Endothelial cell of umbilical vein (primary cell): Measurements from ENCODE around the gene TNFRSF11A. TPM values are rescaled to one million over a fixed set of nuclear protein-coding genes. Genes with fewer than 3 reads are reported as not detected.

ENCODE experiments used
- BruUV-seq: library from RNA; stranded (reverse); fragments of 400-500 nt; replicated peaks from 2 replicates; lab custom pipeline; 2021; lab: Mats Ljungman, UMichigan
- CTCF ChIA-PET: fragments of 300-600, 350-600 bp; sonication (Branson Sonifier 250); formaldehyde crosslinking; loops from one replicate; lab custom pipeline; 2021; ENCODE audit warnings: antibody characterized with exemption, inconsistent platforms; lab: Charles Lee
- POLR2A ChIA-PET: fragments of 300-600, 350-600 bp; sonication (Branson Sonifier 250); formaldehyde crosslinking; loops from one replicate; lab custom pipeline; 2021; ENCODE audit warnings: antibody characterized with exemption, inconsistent platforms; lab: Charles Lee
- DNase-seq: peaks from one replicate; pipeline ENCODE4 v3.0.0-alpha.2; 2011; ENCODE audit warnings: low read depth, low spot score
- FAIRE-seq: peaks from 2 replicates; lab custom pipeline; 2011; peaks lifted over from hg19 to GRCh38; lab: Jason Lieb, UNC
- H2AFZ ChIP-seq: 2 replicates; pipeline ENCODE4 v1.6.0; 2012; ENCODE audit warnings: low read depth, low read length, control low read depth, inconsistent platforms
- H3K27ac ChIP-seq: 2 replicates; pipeline ENCODE4 v1.5.1; 2011; ENCODE audit warnings: low read depth, mild to moderate bottlenecking, control low read depth, low read length, moderate library complexity; ENCODE audit not compliant: insufficient read depth
- H3K27me3 ChIP-seq, 2 experiments: 2 replicates each; pipeline versions ENCODE4 v1.6.0 to v1.6.1; 2011; ENCODE audit warnings: low read length in 2 of 2, mixed read lengths in 1 of 2; ENCODE audit not compliant: control insufficient read depth in 2 of 2, insufficient read depth in 2 of 2
- H3K36me3 ChIP-seq, 2 experiments: 2 replicates in 1 of 2; 3 replicates in 1 of 2; pipeline ENCODE4 v1.5.1; 2011; ENCODE audit warnings: low read length in 2 of 2, mild to moderate bottlenecking in 1 of 2, moderate library complexity in 1 of 2; ENCODE audit not compliant: control insufficient read depth in 2 of 2, insufficient read depth in 2 of 2; ENCODE audit errors: extremely low read depth in 1 of 2
- H3K4me1 ChIP-seq: 3 replicates; pipeline ENCODE4 v1.5.1; 2011; ENCODE audit warnings: mild to moderate bottlenecking, low read length; ENCODE audit not compliant: control insufficient read depth, insufficient read depth; ENCODE audit errors: extremely low read depth
- H3K4me2 ChIP-seq: 2 replicates; pipeline ENCODE4 v1.6.1; 2011; ENCODE audit warnings: low read length, control low read depth, mixed read lengths; ENCODE audit not compliant: insufficient read depth
- H3K4me3 ChIP-seq, 3 experiments: fragments of 200-600 bp in 1 of 3; sonication (generic), shearing (Covaris generic) in 1 of 3; replicated peaks in 1 of 3; 2 replicates each; pipeline ENCODE4 v1.5.1; 2011 to 2016; ENCODE audit warnings: control low read depth in 3 of 3, low read length in 3 of 3, mild to moderate bottlenecking in 2 of 3, inconsistent platforms in 1 of 3, low read depth in 1 of 3, moderate library complexity in 1 of 3; ENCODE audit not compliant: insufficient read depth in 1 of 3
- H3K79me2 ChIP-seq: 2 replicates; pipeline ENCODE4 v1.6.0; 2012; ENCODE audit warnings: low read length, inconsistent platforms; ENCODE audit not compliant: control insufficient read depth, insufficient read depth
- H3K9ac ChIP-seq: replicated peaks from 2 replicates; pipeline ENCODE3; 2011; ENCODE audit warnings: low read length, control low read depth; ENCODE audit not compliant: insufficient read depth; ENCODE audit errors: extremely low read depth
- H3K9me1 ChIP-seq: replicated peaks from 3 replicates; pipeline ENCODE4 v1.6.0; 2011; ENCODE audit warnings: mild to moderate bottlenecking, low read length; ENCODE audit not compliant: control insufficient read depth, insufficient read depth; ENCODE audit errors: extremely low read depth
- H3K9me3 ChIP-seq: replicated peaks from 2 replicates; pipeline ENCODE4 v1.5.1; 2012; ENCODE audit warnings: low read length, inconsistent platforms; ENCODE audit not compliant: control insufficient read depth, insufficient read depth
- H4K20me1 ChIP-seq: replicated peaks from 2 replicates; pipeline ENCODE3; 2011; ENCODE audit warnings: mild to moderate bottlenecking, low read length; ENCODE audit not compliant: control insufficient read depth, insufficient read depth; ENCODE audit errors: extremely low read depth
- EZH2 ChIP-seq: IDR thresholded peaks from 2 replicates; pipeline ENCODE4 v1.6.1; 2012; ENCODE audit warnings: borderline replicate concordance, low read depth, mild to moderate bottlenecking, moderate library complexity, low read length, inconsistent platforms; ENCODE audit not compliant: severe bottlenecking
- FOS ChIP-seq: IDR thresholded peaks from 2 replicates; pipeline ENCODE4 v1.6.1; 2011; ENCODE audit warnings: mild to moderate bottlenecking, low read length, moderate library complexity, borderline replicate concordance; ENCODE audit not compliant: insufficient read depth
- GATA2 ChIP-seq: IDR thresholded peaks from 2 replicates; pipeline ENCODE4 v1.7.0; 2011; ENCODE audit warnings: low read depth, mild to moderate bottlenecking, moderate library complexity, mixed read lengths, low read length; ENCODE audit not compliant: insufficient read length, insufficient read depth
- JUN ChIP-seq: IDR thresholded peaks from 2 replicates; pipeline ENCODE4 v1.6.1; 2011; ENCODE audit warnings: borderline replicate concordance, low read depth; ENCODE audit not compliant: insufficient read length, insufficient read depth
- MYC ChIP-seq: IDR thresholded peaks from one replicate; pipeline ENCODE4 v1.6.1; 2011; ENCODE audit warnings: mild to moderate bottlenecking, low read depth, low read length
- POLR2A ChIP-seq: IDR thresholded peaks from 2 replicates; pipeline ENCODE4 v1.6.1; 2012; ENCODE audit warnings: low read depth, mild to moderate bottlenecking, control low read depth, low read length
- POLR2AphosphoS5 ChIP-seq: IDR thresholded peaks from 2 replicates; pipeline ENCODE4 v1.6.1; 2012; ENCODE audit warnings: low read depth, mild to moderate bottlenecking, control low read depth, low read length, moderate library complexity; ENCODE audit not compliant: insufficient read depth
- dilution Hi-C: fragments of 300-500 bp; cut with MboI; formaldehyde crosslinking; loops from one replicate; pipeline ENCODE4 v1.15.0; 2019; ENCODE audit warnings: low sequenced_read_pairs; ENCODE audit not compliant: extremely low pct_ligation_motif_present
- intact Hi-C: fragments of 100-400 bp; cut with micrococcal nuclease; formaldehyde crosslinking; loops from one replicate; pipeline ENCODE4 v1.10.0; 2022
- polyA plus RNA-seq, 4 experiments: library from polyadenylated mRNA; depleted of rRNA in 3 of 4; stranded (reverse) in 3 of 4; unstranded in 1 of 4; fragments of >200 nt; gene quantifications; 2 replicates each; pipeline versions ENCODE4 v1.2.1 to v1.2.3, GENCODE V29; 2011 to 2012; ENCODE audit warnings: missing spikeins in 1 of 4
- total RNA-seq: library from RNA; stranded (reverse); gene quantifications from 2 replicates; pipeline ENCODE4 v1.2.3, GENCODE V29; 2021
- TF ChIP-seq, protein P1 (sequence below), 2 donors: IDR thresholded peaks; 1 replicate in 1 of 2; 2 replicates in 1 of 2; pipeline ENCODE4 v1.5.1; 2011; ENCODE audit warnings: low read length in 2 of 2, mild to moderate bottlenecking in 2 of 2, moderate library complexity in 2 of 2, control low read depth in 1 of 2, inconsistent platforms in 1 of 2, low read depth in 1 of 2; ENCODE audit not compliant: insufficient read depth in 1 of 2; ENCODE audit errors: extremely low read depth in 1 of 2
- TF ChIP-seq, protein P2 (sequence below): IDR thresholded peaks from 2 replicates; pipeline ENCODE4 v1.6.1; 2011; ENCODE audit not compliant: insufficient read depth, insufficient read length

Gene TNFRSF11A
- total and polyA plus RNA-seq, 2 donors (not counting 3 experiments of a cell fraction or from before 2014, with no cell fraction given) = 10.4 to 11.1 TPM

DNA sequence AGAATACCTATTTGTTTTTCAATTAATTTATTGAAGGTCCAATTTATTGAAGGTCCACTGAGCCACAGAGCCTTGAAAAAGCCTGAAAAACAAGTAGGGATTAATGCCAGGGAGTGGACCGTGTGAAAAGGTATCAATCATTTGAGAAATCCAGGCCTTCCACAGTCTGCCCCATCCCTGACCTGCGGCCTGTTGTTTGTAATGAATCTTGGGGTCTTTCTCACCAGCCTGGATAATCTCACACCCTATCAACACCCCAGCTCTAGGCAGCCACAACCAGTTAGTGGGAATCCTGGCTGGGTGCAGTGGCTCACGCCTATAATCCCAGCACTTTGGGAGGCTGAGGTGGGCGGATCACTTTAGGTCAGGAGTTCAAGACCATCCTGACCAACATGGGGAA is 47.8 kb downstream of the TNFRSF11A start:
- no TSS peak for BruUV-seq

More for the DNA sequence above, 47.8 kb downstream of the TNFRSF11A start:
- dilution Hi-C loops (no loop called here), intact Hi-C loops (no loop called here)
- DNase-seq (no peak), FAIRE-seq (no peak)
- Histone ChIP-seq H3K27me3 (no peaks in the 10 kb centered on the region), H2AFZ (no peak overlapping the region), H3K9ac (no peak overlapping the region), H3K79me2 (no peaks in the 10 kb centered on the region), H3K9me1 (no peaks in the 10 kb centered on the region), H3K4me1 (no peaks in the 10 kb centered on the region), H4K20me1 (no peaks in the 10 kb centered on the region), H3K9me3 (no peaks in the 10 kb centered on the region), H3K4me3 (no peak overlapping the region), H3K36me3 (peaks cover 0 to 13% of the 10 kb centered on the region in 2 experiments), H3K4me2 (no peak overlapping the region), H3K27ac (no peak overlapping the region)
- TF ChIP-seq, protein P1, sequence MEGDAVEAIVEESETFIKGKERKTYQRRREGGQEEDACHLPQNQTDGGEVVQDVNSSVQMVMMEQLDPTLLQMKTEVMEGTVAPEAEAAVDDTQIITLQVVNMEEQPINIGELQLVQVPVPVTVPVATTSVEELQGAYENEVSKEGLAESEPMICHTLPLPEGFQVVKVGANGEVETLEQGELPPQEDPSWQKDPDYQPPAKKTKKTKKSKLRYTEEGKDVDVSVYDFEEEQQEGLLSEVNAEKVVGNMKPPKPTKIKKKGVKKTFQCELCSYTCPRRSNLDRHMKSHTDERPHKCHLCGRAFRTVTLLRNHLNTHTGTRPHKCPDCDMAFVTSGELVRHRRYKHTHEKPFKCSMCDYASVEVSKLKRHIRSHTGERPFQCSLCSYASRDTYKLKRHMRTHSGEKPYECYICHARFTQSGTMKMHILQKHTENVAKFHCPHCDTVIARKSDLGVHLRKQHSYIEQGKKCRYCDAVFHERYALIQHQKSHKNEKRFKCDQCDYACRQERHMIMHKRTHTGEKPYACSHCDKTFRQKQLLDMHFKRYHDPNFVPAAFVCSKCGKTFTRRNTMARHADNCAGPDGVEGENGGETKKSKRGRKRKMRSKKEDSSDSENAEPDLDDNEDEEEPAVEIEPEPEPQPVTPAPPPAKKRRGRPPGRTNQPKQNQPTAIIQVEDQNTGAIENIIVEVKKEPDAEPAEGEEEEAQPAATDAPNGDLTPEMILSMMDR (IDR thresholded peaks at IDR 0.05; ENCODE audit: extremely low read depth in 1 of 2, insufficient read depth in 1 of 2, low read depth in 1 of 2, low read length in 2 of 2) = no peak
- TF ChIP-seq GATA2 (no peak), POLR2A (no peak), EZH2 (no peak), JUN (no peak), MYC (no peak), FOS (no peak), POLR2AphosphoS5 (no peak)
- TF ChIP-seq, protein P2, sequence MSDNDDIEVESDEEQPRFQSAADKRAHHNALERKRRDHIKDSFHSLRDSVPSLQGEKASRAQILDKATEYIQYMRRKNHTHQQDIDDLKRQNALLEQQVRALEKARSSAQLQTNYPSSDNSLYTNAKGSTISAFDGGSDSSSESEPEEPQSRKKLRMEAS = no peak
- POLR2A ChIA-PET = no interaction called here
- CTCF ChIA-PET = interaction anchor here (1.0 kb wide), 1 partner anchor 15 kb away, joined by 3 read pairs; no protein-coding TSS in a partner anchor
